Tibial artery (tissue), 4 donors: ENCODE results near the gene ANKRD42.

Experiments
- DNase-seq, 2 donors: peaks; one replicate each; pipeline ENCODE4 v3.0.0-alpha.2; 2019
- H3K27ac ChIP-seq, 2 donors: fragments of 200-600 bp; sonication (generic) in 1 of 2; 1 replicate in 1 of 2; 2 replicates in 1 of 2; pipeline ENCODE4 v1.5.1; 2018 to 2019; ENCODE audit warnings: mild to moderate bottlenecking in 1 of 2
- H3K27me3 ChIP-seq, 2 donors: fragments of 200-600 bp; sonication (generic) in 1 of 2; one replicate each; pipeline versions ENCODE4 v1.5.1 to v1.6.0; 2016 to 2019
- H3K36me3 ChIP-seq, 3 donors: fragments of 200-600 bp; sonication (generic) in 2 of 3; one replicate each; pipeline ENCODE4 v1.5.1; 2016 to 2019; ENCODE audit warnings: mild to moderate bottlenecking in 2 of 3
- H3K4me1 ChIP-seq, 4 donors: fragments of 200-600 bp; sonication (generic) in 2 of 4; 1 replicate in 3 of 4; 2 replicates in 1 of 4; pipeline ENCODE4 v1.5.1; 2016 to 2019
- H3K4me3 ChIP-seq, 2 donors: fragments of 200-600 bp; sonication (generic) in 1 of 2; 1 replicate in 1 of 2; 2 replicates in 1 of 2; pipeline ENCODE4 v1.5.1; 2018 to 2019; ENCODE audit warnings: mild to moderate bottlenecking in 2 of 2
- H3K9me3 ChIP-seq, 3 donors: fragments of 200-600 bp; sonication (generic) in 1 of 3; one replicate each; pipeline ENCODE4 v1.5.1; 2016 to 2019
- intact Hi-C: fragments of 100-400 bp; cut with DNase I; formaldehyde crosslinking; loops from one replicate; pipeline ENCODE4 v1.15.0; 2023; ENCODE audit warnings: low total_unique reads
- TF ChIP-seq, protein P1 (sequence below), 2 experiments: fragments of 200-600 bp in 1 of 2; fragments of 450-650 bp in 1 of 2; IDR thresholded peaks; one replicate each; pipeline ENCODE4 v1.5.1; 2017 to 2019; ENCODE audit warnings: antibody characterized with exemption in 2 of 2, mild to moderate bottlenecking in 1 of 2, moderate library complexity in 1 of 2

Gene ANKRD42

DNA sequence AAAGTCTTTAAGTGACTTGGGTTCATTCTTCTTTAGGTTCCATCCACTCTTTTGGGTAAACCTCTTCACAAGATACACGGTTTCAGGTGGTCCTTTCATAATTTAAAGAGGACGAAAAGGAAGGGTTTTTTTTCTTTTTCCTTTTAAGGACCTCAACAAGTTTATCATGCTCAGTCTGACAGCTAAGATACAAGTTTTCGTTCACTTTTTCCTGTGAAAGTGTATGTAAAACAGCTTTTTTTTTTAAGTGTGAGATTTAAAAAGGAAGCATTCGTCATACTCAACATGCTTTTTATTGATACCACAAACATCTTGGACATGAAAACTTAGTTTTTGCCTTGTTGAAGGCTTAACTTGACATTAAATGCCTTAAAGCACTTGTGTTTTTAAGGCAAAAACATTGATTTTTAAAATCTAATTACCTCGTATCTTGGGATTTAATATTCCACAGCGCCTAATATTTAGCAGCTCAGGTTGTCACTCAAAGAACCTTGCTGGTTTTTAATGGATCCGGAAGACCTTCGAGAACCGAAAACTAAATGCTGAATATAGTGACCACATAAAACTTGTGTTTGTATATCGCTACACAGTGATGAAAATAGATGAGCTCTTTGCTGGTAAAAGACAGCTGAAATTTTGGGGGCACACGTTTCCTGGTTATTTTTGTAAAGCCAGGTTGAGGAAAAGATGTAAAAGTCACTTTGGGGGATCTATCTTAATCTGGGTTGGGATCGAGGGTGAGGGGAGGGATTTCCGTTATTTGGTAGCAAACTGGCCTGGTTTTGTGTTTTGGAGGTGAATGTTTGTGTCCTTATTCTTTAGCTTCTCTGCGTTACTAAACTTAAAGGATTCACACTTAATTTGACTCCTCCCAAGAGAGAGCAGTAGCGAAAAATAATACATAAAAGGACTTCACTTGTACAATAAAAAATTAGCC lies 34.3 kb upstream of the ANKRD42 start:
- peak overlapping the region; percentile 98 to 100 for H3K27ac ChIP-seq
- intact Hi-C loops = loop anchor here (5.0 to 10.0 kb wide), 2 partner anchors 87 to 254 kb away; partner anchors contain the start of genes DDIAS, PRCP and RAB30

DNA sequence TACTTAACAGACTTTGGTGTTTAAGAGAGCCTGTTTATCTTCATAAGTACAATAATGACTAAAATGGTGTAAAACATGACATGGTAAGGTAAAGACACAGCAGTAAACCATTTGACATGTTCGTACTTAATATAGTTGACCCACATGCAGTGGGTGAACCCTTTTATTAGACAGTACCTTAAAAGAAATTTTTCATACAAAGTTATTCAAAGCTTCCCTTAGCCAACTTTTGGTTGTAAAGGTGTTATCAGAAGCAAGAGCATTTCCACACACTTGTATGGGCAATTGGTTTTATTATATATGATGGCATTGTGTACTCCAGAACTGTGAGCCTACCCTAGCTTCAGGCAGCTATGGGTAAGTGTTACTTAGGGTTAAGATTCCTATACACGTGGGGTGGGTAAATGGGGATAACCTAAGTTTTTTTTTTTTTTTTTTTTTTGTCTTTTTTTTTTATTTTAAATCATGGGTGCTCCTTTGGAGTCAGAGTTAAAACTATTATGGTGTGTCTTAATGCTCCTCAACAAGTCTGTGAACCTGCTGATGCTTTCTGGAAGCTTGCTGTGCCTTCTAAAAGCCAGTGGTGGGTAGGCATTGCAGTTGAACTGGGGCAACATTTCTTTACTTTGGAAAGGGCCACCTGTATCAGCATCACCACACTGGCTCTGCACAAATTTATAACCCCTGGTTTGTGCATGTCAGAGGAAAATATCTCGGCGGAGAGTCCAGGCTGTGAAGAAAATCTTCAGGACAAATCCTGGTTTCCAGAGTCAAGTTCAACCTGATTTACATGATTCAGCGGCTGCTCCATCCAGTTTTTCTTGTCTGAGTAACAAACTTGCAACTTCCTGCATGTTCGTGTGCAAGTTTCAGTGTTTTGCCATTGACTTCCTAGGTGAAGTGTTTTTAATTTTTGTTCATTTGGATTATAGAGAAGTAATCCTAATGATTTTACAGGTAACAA lies 33.3 kb upstream of the ANKRD42 start:
- Histone ChIP-seq H3K36me3 (peaks cover 9 to 13% (median 11%) of the 10 kb centered on the region in 3 donors), H3K4me1 (peaks cover 3 to 59% (median 20%) of the 10 kb centered on the region in 4 donors), H3K27ac (peak overlapping the region; percentile 98 to 100), H3K27me3 (no peaks in the 10 kb centered on the region), H3K9me3 (no peaks in the 10 kb centered on the region), H3K4me3 (peak overlapping the region; percentile 88 to 93)
- intact Hi-C loops = loop anchor here (5.0 to 10.0 kb wide), 2 partner anchors 88 to 255 kb away; partner anchors contain the start of genes DDIAS, PRCP and RAB30
- no peak for DNase-seq
- TF ChIP-seq, protein P1, sequence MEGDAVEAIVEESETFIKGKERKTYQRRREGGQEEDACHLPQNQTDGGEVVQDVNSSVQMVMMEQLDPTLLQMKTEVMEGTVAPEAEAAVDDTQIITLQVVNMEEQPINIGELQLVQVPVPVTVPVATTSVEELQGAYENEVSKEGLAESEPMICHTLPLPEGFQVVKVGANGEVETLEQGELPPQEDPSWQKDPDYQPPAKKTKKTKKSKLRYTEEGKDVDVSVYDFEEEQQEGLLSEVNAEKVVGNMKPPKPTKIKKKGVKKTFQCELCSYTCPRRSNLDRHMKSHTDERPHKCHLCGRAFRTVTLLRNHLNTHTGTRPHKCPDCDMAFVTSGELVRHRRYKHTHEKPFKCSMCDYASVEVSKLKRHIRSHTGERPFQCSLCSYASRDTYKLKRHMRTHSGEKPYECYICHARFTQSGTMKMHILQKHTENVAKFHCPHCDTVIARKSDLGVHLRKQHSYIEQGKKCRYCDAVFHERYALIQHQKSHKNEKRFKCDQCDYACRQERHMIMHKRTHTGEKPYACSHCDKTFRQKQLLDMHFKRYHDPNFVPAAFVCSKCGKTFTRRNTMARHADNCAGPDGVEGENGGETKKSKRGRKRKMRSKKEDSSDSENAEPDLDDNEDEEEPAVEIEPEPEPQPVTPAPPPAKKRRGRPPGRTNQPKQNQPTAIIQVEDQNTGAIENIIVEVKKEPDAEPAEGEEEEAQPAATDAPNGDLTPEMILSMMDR (IDR thresholded peaks at IDR 0.05) = no peak

More for the DNA sequence above, 34.3 kb upstream of the ANKRD42 start:
- peaks cover 3 to 52% (median 20%) of the 10 kb centered on the region in 4 donors for H3K4me1 ChIP-seq
- H3K4me3 ChIP-seq = peak overlapping the region; percentile 88 to 93
- H3K36me3 ChIP-seq = peaks cover under 1 to 4% (median 2%) of the 10 kb centered on the region in 3 donors
- H3K9me3 ChIP-seq = no peaks in the 10 kb centered on the region
- no peak for DNase-seq
- no peaks in the 10 kb centered on the region for H3K27me3 ChIP-seq
- TF ChIP-seq, protein P1 (IDR thresholded peaks at IDR 0.05) = no peak

DNA sequence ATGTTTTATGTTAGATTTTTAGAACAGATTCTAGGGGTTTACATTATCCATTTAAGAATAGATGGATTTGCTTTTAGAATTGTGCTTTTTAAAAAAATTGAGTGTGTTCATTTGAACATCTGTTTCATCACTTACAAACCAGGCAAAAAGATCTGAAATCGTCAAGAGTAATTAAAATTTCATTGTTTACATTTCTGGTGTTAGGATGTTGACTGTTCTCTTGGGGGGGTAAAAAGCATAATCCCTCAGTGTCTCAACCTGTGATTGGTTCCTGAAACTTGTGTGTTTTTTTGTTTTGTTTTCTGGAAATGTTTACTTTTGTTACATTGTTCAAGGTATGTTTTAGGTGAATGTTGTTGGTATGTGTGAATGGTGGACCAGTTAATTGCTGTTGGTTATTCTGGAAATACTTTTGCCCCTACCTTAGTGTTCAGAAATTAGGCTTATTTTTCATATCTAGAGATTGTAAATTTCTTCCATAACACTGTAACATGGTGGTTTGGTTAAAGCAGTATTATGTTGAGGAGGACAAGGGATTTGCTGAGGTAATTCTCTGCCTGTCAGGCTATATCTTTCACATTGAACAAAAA lies 31.8 kb upstream of the ANKRD42 start:
- H3K4me1 ChIP-seq = peaks cover 3 to 53% (median 23%) of the 10 kb centered on the region in 4 donors
- H3K27ac ChIP-seq = peak overlapping the region in 1 of 2 donors; percentile 23
- intact Hi-C loops = no loop called here
- H3K27me3 ChIP-seq = no peaks in the 10 kb centered on the region
- no peak for DNase-seq
- no peaks in the 10 kb centered on the region for H3K9me3 ChIP-seq
- TF ChIP-seq, protein P1 (IDR thresholded peaks at IDR 0.05) = no peak
- no peak overlapping the region for H3K4me3 ChIP-seq
- H3K36me3 ChIP-seq = peaks cover 21 to 26% (median 25%) of the 10 kb centered on the region in 3 donors

DNA sequence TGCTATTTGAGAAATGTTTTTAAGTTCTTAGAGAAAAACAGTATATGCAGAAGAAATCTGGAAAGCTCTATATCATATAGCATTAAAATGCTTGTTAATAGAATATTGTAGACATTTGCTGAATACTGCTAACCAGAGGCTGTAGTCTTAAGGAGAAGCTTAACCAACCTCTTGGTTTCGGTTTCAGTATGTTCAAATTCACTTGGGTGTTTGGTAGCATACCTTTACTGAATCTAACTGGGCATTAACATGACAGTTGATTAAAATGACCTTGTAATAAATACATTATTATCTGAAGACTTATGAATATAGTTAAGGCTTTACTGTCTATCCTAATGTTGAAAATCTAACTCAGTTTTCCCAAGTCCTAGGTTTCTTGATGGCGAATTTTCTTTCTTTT lies 31.1 kb upstream of the ANKRD42 start:
- Histone ChIP-seq H3K27me3 (no peaks in the 10 kb centered on the region), H3K36me3 (peaks cover 28 to 33% (median 32%) of the 10 kb centered on the region in 3 donors), H3K27ac (no peak overlapping the region), H3K4me1 (peaks cover 3 to 53% (median 25%) of the 10 kb centered on the region in 4 donors), H3K9me3 (no peaks in the 10 kb centered on the region), H3K4me3 (no peak overlapping the region)
- no peak for DNase-seq
- TF ChIP-seq, protein P1 (IDR thresholded peaks at IDR 0.05) = no peak
- intact Hi-C loops = no loop called here
